Bone marrow (tissue), 2 donors: ENCODE data around the gene ZNG1E.
"Not testable (repeated sequence)": the region's sequence is repeated elsewhere in the genome, so short reads cannot be mapped to it uniquely, and the experiment has no call there.

ENCODE experiments used
- DNase-seq, 2 donors: peaks; one replicate each; lab custom pipeline; 2025; lab: John Stamatoyannopoulos, UW

Gene ZNG1E

DNA sequence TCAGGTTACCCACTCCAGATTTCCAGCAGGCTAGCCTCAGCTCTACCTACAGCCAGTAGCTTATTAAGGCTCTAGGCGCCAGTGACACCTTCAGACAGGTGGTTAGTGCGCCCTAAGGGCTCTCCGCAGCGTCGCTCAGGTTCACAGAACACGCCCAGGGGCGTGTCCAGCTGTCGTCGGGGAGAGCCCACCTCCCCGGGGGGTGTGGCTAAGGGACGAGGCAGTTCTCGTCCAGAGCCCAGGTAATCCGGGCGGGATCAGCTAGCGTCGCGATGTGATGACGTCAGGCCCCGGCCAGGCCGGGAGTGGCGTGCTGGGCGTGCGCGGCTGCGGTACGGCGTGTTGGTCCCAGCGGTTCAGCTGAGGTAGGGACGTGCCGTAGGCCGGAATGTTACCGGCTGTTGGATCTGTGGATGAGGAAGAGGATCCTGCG, at the start of gene ZNG1E:
ZNG1E (plus strand) TSS at position 340 of the 433 bp plus-strand sequence; CDS start at position 389, 49 bp downstream.
- not testable (repeated sequence) for DNase-seq

DNA sequence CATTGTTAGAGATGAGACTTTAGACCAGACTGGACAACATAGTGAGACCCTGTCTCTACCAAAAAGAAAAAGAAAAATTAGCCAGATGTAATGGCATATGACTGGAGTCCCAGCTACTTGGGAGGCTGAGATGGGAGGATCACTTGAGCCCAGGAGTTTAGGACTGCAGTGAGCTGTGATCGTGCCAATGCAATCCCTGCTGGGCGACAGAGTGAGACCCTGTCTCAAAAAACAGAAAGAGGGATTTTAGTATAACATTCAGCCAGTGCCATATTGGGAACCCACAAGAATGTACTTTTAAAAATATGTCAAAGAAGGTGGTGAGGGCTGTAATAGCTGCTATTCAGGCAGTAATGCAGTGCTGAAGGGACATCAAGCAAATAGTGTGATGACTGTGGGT, 2.1 kb upstream of the ZNG1E start:
- DNase-seq: not testable (repeated sequence)

DNA sequence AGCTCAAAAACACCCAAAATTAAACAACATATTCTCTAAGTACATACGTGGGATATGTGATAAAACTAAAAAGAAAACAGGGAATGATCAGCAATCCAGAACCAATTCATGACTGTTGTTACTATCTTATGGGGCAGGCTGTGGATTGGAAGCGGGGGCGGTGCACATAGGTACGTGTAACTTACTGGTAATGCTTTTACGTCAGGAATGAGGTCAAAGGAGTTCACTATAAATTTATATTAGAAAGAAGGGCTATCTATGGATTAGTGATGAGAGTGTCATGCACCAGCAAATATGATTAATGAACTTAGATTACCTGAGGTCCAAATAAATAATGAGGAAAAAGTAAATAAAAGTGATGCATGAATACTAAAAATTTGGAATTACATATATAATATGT, 710 bp upstream of the ZNG1E start:
- DNase-seq: not testable (repeated sequence)

GRCh38 chr9:65676389-65676788, 661 bp downstream of the ZNG1E start:
- DNase-seq: not testable (repeated sequence)

- DNase-seq: not testable (repeated sequence)
Observed at GRCh38 chr9:65678533-65678932, 2.8 kb downstream of the ZNG1E start.

DNA sequence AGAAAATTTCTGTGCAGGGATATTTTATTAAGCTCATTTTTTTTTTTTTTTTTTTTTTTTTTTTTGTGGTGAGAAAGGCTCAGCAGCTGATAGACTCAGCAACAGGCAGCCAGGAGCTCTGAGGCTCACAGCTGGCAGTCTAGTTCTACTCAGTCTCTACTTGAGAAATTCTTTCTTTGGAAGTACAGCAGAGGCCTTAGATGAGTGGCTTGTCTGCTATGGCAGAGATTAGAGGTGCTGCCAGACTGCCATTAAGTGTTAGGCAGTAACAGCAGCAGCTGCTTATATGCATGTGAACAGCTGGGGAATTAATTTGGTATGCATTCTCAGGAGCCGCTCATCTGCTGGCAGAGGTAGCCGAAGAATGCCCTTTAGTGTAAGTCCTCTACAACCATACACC, 27.8 kb downstream of the ZNG1E start:
- not testable (repeated sequence) for DNase-seq

DNA sequence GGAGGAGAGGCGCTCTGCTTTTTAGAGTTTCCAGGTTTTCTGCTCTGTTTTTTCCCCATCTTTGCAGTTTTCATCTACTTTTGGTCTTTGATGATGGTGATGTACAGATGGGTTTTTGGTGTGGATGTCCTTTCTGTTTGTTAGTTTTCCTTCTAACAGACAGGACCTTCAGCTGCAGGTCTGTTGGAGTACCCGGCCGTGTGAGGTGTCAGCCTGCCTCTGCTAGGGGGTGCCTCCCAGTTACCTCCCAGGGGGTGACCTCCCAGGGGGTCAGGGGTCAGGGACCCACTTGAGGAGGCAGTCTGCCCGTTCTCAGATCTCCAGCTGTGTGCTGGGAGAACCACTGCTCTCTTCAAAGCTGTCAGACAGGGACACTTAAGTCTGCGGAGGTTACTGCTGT, 38.7 kb downstream of the ZNG1E start:
- DNase-seq: not testable (repeated sequence)

DNA sequence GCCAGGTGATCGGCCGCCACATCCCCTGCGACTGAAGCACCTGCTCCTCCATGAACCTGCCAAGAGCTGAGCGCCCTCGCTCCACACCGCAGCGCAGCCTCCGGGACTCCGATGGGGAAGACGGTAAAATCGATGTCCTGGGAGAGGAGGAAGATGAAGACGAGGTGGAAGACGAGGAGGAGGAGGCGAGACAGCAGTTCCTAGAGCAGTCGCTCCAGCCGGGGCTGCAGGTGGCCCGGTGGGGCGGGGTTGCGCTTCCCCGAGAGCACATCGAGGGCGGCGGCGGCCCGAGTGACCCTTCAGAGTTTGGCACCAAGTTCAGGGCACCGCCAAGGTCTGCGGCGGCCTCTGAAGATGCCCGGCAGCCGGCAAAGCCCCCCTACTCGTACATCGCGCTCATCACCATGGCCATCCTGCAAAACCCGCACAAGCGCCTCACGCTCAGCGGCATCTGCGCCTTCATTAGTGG, 61.4 kb downstream of the ZNG1E start, which contains the start of gene FOXD4L4:
FOXD4L4 (plus strand) TSS at position 51 of the 469 bp plus-strand sequence; CDS start at position 51, 0 bp downstream.
- not testable (repeated sequence) for DNase-seq

GRCh38 chr9:65738133-65738532, 62.4 kb downstream of the ZNG1E start:
- DNase-seq: not testable (repeated sequence)
